ENCODE measurements around the gene ARID3A.

The ARID3A gene

DNA sequence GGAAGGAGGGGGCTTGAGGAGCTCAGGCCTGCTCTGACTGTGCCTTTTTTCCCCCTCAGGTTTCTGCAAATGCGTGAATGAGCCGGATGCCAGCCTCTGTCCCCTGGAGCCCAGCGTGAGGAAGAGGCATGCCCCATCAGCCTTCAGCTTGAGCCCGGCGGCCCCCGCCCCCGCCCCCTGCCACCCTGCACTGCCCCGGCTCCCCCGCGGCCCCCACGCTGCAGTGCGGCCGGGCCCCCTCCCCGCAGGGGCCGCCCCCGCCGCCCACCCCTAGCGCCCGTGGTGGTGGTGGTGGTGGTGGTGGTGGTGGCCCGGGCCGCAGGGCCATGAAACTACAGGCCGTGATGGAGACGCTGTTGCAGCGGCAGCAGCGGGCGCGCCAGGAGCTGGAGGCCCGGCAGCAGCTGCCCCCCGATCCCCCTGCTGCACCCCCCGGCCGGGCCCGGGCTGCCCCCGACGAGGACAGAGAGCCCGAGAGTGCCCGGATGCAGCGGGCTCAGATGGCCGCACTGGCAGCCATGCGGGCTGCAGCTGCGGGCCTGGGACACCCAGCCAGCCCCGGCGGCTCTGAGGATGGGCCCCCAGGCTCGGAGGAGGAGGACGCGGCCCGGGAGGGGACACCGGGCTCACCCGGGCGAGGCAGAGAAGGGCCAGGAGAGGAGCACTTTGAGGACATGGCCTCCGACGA is 3.5 kb downstream of the ARID3A start:
- FAIRE-seq (no peak), DNase-seq (ENCODE audit: insufficient read length, low spot score) (no peak)
- TF ChIP-seq, protein P1, sequence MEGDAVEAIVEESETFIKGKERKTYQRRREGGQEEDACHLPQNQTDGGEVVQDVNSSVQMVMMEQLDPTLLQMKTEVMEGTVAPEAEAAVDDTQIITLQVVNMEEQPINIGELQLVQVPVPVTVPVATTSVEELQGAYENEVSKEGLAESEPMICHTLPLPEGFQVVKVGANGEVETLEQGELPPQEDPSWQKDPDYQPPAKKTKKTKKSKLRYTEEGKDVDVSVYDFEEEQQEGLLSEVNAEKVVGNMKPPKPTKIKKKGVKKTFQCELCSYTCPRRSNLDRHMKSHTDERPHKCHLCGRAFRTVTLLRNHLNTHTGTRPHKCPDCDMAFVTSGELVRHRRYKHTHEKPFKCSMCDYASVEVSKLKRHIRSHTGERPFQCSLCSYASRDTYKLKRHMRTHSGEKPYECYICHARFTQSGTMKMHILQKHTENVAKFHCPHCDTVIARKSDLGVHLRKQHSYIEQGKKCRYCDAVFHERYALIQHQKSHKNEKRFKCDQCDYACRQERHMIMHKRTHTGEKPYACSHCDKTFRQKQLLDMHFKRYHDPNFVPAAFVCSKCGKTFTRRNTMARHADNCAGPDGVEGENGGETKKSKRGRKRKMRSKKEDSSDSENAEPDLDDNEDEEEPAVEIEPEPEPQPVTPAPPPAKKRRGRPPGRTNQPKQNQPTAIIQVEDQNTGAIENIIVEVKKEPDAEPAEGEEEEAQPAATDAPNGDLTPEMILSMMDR (IDR thresholded peaks at IDR 0.05; ENCODE audit: insufficient read depth, missing control alignments) = no peak

DNA sequence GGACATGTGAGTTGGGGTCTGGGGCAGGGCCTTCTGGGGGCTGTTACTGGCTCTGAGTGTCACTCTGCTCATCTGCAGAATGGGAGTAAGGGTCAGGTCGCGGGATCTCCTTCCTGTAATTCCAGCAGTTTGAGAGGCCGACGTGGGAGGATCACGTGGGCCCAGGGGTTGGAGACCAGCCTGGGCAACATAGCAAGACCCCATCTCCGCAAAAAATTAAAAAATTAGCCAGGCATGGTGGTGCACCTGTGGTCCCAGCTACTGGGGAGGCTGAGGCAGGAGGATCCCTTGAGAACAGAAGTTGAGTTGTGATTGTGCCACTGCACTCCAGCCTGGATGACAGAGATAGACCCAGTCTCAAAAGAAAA is 4.0 kb downstream of the ARID3A start:
- FAIRE-seq (no peak), DNase-seq (ENCODE audit: insufficient read length, low spot score) (no peak)
- TF ChIP-seq, protein P1 (IDR thresholded peaks at IDR 0.05; ENCODE audit: insufficient read depth, missing control alignments) = no peak

DNA sequence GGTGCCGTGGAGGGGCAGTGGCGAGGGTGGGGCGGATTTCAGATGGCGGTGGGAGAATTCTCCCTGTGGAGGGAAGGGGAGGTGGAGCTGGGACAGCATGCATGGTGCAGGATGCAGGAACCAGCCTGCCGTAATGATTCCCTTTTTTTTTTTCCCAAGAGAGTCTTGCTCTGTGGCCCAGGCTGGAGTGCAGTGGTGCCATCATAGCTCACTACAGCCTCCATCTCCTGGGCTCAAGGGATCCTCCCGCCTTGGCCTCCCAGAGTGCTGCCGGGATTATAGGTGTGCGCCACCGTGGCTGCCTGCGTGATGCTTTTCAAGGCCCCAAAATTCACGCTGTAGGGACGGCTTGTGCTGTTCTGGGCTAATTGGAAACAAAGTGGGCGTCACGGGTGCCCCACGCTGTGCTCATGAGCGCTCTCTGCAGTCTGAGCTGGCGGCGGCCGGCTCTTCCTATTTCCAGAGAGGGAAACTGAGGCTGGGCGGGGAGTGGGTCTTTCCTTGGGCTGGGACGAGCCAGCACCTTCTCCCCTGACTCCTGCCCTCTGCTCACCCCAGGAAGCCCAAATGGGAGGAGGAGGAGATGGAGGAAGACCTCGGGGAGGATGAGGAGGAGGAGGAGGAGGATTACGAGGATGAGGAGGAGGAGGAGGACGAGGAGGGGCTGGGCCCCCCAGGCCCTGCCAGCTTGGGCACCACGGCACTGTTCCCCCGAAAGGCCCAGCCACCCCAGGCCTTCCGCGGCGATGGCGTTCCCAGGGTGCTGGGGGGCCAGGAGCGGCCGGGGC is 6.2 kb downstream of the ARID3A start:
- TF ChIP-seq, protein P1 (IDR thresholded peaks at IDR 0.05; ENCODE audit: insufficient read depth, missing control alignments) = no peak
- DNase-seq (ENCODE audit: insufficient read length, low spot score) (no peak), FAIRE-seq (no peak)

DNA sequence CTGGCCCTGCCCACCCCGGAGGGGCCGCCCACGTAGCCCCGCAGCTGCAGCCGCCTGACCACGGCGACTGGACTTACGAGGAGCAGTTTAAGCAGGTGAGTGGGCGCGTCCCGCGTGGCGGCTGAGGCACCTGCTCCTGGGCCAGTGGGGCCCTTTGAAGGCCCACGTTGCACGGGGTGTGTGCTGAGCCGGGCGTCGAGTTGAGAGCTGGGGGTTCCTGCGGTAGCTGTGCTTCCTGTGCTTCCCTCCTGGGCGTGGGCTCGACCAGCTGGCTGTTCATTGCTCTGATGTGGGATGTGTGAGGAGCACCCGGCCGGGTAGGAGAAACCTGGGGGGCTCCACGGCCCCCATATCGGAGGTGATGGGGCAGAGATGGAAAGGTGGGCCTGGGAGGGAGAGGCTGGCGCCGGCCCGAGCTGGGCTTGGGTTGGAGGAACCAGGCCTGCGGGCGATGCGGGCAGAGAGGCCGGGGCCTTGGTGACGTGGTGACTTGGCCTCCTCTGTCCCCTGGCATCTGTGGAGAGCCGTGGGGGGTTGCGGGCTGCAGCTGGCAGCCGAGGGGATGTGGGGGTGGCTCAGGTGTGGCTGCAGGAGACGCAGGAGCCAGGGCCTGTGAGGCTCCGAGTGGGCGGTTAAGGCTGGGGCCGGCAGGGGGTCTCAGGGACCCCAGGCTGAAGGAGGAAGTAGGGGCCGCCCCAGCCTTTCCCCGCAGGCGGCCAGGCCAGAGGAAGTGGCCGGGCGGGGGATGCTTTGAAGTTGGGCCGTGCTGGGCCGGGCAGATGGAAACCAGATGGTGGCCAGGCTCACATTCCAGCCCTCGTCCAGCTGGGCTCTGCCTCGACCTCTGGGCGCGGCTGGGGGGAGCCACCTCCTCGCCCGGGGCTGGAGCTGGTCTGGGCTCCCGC is 7.1 kb downstream of the ARID3A start:
- TF ChIP-seq, protein P1 (IDR thresholded peaks at IDR 0.05; ENCODE audit: insufficient read depth, missing control alignments) = no peak
- no peak for DNase-seq (ENCODE audit: insufficient read length, low spot score)
- FAIRE-seq = no peak

DNA sequence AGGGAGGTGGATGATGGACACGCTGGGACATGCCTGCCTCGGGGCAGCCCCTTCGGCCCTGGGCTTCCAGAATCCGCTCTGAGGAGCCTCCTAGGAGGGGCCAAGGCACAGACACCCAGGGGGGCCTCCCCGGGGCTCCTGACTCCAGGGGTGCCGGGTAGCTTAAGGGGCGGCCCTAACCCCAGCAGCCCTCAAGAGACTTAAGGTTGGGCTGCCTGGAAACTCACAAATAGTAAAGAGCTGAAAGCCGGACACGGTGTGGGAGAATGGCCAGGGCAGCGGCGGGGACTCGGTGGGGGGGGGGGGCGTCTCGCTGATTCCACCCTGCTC is 7.7 kb downstream of the ARID3A start:
- TF ChIP-seq, protein P1 (IDR thresholded peaks at IDR 0.05; ENCODE audit: insufficient read depth, missing control alignments) = no peak
- FAIRE-seq (no peak), DNase-seq (ENCODE audit: insufficient read length, low spot score) (no peak)

DNA sequence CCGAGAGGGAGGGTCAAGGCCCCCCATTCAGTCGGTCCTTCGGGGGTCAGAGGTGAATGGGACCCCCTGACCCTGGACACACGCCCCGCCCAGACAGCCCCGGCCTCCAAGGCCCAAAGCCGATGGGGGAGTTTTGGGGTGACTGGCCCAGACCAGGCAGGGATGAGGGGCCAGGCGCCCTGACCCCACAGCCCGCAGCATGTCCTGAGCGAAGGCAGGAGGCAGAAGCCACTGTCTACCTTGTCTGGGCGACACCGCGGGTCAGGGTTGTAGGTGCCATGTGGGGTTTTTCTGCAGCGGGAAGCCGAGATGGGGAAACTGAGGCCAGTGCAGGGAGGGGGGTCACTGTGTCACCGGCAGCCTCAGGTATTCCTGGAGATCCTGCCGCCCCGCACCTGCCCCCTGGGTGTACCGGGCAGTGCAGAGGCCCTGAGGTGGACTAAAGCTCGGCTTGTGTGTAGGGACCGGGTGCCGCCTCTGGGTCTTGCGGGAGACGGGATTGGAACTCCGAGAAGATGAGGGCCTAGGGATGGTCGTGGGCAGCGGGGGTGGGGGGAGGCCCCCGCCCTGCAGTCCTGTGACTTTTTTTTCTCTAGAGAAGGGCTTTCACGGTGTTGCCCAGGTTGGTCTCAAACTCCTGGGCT is 8.5 kb downstream of the ARID3A start:
- DNase-seq (ENCODE audit: insufficient read length, low spot score) = no peak
- TF ChIP-seq, protein P1 (IDR thresholded peaks at IDR 0.05; ENCODE audit: insufficient read depth, missing control alignments) = no peak
- FAIRE-seq = no peak
